Right renal pelvis (tissue), 4 donors: Measurements from ENCODE around the gene CPLX1. TPM values are rescaled to one million over a fixed set of nuclear protein-coding genes. Genes with fewer than 3 reads are reported as not detected.

Experiments
- DNase-seq, 4 donors: peaks; one replicate each; pipeline ENCODE4 v3.0.0-alpha.2; 2013; ENCODE audit warnings: low read depth in 4 of 4, low spot score in 3 of 4, missing footprints in 1 of 4
- polyA plus RNA-seq, 4 donors: library from polyadenylated mRNA; unstranded; fragments of 120-200 nt; gene quantifications; one replicate each; pipeline ENCODE4 v1.2.1, GENCODE V29; 2013; ENCODE audit not compliant: insufficient read length in 4 of 4

The CPLX1 gene
- polyA plus RNA-seq = 1 to 10 TPM; 1.4 to 3.3 (median 1.9) TPM

DNA sequence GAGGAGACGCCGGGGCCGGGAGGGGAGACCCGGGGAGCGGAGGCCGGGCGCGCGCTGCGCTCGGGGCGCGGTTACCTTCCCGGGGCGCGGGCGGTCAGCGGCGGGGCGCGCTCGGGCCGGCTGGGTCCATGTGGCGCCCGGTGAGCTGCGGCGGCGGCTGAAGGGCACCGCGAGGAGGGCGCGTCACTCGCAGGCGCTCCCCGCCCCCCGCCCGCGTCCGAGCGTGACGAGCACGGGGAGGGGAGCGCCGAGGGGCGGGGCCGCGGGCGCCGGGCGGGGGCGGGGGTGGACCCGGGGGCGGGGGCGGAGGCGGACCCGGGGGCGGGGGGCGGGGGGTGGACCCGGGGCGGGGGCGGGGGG lies at the start of gene CPLX1:
CPLX1 (minus strand) TSS at position 159 of the 360 bp plus-strand sequence. CDS start 1,607 bp downstream, outside the sequence.
- DNase-seq = no peak

DNA sequence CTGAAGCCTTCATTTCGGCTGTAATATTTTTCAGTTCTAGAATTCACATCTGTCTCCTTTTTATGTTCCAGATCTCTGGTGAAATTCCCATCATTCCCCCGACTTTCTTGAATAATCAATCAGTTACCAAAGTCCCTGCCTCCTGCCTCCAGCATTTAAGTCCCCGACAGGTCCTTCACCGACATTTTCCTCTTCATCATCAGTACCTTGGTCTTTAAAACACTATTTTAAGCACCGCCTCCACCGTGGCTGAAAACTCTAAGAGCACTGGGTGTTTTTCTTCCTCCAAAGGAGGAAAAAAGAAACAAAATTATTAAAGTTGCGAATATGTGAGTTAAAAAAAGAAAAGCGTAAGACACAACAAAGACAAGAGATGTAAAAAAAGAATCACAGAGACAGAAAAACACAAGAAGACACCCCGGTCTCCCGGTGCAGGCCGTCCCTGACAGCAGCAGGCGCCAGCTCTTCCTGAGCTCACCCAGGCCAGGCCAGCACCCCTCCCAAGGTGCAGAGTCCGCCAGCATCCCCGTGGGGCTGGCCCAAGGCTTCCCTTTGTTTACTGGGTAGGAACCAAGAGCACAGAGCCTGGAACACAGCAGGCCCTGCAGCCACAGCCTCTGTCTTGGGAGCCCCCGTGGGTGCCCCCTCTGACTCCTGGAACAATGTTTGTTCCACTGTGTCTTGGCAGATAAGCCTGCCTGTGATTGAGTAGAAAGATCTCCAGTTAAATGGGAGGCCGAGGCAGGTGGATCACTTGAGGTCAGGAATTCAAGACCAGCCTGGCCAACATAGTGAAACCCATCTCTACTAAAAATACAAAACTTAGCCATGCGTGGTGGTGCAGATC lies 49.3 kb upstream of the CPLX1 start:
- DNase-seq = no peak

DNA sequence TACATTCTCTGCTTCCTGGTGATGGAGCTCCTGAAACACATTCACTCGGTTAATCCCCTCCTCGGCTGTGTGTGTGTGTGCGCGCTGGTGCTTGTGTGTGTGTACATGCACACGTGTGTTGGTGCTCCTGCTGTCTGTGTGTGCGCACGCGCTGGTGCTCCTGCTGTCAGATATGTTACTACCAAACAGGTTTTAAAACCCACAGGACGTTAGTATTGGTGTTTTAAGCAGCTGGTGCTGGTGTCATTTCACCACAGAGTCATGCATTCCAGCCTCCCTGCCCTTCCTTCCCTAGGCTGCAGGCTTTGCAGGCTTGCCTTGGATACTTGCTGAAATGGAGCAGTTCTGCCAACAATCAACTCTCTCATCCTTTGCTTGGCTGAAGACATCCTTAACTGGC lies 48.1 kb upstream of the CPLX1 start:
- DNase-seq = no peak

DNA sequence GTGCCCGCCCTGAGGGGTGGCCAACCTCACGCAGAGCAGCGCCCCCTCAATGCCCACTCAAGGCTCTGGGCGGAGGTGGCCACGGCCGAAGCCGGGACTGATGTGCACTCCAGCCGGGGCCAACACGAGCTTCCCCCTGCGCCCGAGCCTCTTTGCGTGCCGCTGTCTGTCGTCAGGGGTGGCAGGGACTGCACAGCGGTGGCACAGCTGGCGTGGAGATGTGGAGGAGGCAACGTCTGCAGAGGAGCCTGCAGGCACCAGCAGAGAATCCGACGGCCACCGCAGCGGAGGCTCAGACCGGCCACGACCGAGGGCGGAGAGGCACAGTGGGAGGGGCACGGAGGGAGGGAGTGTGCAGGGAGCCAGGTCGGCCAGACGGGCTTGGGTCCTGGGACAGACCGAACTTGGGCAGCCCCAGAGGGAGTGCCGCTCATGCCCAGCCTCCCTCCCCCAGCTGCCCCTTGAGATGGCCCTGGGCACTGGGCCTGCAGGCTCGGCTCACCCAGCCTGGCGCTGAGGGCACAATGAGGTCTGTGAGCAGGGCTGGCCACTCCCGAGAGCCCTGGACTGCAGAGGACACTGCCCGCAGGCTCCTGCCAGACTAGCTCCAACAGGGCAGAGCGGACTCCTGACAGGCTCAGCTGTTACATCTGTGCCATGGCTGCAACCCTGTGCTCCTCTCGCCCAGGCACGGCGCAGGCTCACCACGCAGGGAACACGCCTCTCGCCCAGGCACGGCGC lies 46.5 kb upstream of the CPLX1 start:
- no peak for DNase-seq

DNA sequence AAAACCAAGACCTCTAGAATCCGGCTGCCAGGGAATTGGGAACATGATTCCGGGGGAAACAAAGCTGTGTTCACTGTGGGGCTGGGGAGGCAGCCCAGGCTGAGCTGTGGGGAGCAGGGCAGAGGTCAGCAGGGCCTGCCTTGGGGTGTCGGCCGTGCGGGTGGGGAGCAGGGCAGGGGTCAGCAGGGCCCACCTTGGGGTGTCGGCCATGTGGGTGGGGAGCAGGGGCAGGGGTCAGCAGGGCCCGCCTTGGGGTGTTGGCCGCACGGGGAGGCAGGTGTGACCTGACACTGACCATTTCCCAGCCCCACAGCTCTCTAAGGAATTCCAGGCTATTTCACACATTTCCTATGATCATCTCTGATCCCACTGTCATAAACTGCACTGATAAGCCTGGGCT lies 45.6 kb upstream of the CPLX1 start:
- no peak for DNase-seq

DNA sequence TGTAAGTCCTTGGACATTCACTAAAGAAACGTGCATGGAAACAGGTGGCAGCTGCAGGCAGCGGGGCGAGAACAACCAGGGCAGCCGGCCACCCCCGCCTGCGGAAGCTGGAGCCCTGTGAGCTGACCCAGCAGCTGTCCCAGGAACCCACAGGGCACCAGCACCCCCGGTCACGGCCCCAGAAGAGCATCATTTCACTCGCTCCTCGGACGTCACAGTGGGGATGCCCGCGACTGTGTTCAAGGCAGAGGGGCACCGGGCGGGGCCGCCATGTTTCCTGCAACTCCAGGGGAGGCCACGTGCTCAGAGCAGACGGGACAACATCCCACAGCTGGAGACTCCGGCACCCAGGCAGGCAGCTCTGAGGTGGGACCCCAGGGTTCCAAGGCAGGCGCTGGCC lies 45.0 kb upstream of the CPLX1 start:
- no peak for DNase-seq

DNA sequence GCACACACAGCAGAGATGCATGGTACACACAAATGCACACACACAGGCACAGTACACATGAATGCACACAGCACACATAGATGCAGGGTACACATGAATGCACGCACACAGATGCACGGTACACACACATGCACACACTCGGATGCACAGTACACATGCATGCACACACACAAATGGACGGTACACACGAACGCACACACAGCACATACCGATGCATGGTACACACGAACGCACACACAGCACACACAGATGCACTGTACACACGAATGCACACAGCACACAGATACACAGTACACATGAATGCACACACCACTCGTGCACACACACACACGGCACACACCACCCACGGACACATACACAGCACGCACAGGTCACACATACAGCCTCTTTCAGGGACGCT lies 43.8 kb upstream of the CPLX1 start:
- no peak for DNase-seq

DNA sequence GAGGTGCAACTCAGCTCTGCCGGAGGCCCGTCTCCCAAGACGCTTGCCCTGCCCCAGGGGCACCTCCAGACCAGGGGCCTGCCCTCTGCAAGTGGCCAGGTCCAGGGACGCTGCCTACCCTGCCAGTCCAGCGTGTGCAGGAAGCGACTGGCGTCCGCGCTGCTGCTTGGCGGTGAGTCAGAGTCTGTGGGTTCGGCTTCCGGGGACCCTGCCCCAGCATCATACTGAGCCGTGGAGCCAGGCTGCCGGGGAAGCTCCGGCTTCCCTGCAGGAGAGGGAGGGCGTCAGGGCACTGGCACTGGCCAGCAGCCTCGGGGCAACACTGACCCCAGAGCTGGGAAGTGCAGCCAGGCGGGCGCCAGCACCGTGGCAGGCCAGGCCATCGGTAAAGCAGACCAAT lies 42.5 kb upstream of the CPLX1 start:
- no peak for DNase-seq

DNA sequence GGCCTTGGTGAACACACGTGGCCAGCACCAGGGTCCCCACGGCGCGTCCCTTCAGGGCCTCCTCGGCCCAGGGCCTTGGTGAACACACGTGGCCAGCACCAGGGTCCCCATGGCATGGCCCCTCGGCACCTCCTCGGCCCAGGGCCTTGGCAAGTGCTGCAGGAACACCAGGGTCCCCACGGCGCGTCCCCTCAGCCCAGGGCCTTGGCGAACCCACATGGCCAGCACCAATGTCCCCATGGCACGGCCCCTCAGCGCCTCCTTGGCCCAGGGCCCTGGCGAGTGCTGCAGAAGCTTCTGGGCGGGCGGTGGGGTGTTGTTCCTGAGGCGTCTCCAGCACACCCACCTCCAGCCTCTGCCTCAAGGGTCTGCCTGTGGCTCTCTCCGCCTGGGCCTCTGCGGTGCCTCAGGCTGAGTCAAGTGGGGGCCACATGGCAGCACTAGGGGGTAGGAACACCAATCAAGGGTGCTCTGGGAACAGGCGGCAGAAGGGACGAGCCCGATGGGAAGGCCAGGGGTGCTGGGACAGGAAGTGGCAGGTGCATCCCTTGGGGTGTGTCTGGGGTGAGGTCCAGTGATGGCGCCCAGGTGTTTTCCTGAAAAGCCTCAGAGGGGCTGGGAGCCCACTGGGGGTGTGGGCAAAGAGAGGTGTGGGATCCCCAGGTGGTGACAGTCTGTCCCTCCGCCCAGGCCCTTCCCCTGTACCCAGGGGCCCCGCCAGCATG lies 41.8 kb upstream of the CPLX1 start:
- no peak for DNase-seq

DNA sequence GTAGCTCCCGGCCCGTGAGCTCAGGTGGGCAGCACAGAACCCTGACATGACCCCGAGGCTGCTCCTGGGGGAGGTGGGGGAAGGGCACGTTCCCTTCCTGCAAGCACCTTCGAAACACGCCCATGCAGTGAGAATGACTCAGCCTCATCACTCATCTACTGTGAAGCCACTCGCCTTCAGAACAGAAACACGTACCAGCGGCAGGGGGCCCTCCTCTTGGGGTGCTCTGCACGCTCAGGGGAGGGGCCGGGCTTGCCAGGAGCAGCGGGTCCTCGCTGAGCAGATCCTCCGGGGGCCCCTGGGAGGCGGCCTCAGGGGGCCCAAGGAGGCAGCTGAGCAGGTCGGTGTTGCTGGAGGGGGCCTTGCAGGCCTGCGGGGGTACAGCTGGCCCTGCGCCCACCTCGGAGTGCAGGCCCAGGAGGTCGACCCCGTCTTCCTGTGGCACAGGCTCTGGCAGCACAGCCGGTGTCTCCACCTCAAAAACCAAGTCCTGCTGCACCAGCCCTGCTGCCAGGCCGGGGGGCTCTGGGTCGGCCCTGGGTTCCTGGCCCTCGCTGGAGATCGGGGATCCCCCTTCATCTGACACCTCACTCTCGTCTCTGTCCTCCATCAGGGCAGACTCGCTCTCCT lies 40.9 kb upstream of the CPLX1 start:
- no peak for DNase-seq

DNA sequence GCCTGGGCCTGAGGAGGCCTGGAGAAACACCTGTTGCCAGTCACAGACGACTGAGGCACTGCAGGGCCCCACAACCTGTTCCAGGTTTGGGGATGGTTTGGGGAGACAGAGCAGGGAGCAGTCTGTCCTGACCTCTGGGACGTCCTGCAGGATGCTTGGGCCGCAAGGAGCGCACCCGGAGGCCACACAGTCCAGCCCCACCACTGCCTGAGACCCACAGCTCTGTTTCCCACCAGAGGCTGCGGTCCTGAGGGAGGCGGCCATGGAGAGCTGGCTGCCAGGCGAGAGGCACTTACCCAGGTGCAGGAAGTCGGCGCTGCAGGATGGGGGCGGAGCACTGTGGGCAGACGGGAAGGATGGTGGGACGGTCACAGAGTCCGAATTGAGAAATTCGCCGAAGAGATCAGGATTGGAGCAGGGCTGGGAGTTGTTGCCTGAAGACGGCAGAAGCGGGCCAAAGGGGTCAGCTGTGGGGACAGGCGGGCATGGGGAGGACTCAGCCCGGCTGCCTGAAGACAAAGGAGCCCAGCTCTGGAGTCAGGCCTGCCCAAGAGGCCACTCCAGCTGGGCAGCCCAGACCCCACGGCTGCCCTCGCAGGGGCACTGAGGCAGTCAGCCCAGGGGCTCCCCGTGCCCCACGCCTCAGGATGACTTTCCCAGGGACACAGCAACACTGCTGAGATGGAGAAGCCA lies 40.3 kb upstream of the CPLX1 start:
- no peak for DNase-seq

DNA sequence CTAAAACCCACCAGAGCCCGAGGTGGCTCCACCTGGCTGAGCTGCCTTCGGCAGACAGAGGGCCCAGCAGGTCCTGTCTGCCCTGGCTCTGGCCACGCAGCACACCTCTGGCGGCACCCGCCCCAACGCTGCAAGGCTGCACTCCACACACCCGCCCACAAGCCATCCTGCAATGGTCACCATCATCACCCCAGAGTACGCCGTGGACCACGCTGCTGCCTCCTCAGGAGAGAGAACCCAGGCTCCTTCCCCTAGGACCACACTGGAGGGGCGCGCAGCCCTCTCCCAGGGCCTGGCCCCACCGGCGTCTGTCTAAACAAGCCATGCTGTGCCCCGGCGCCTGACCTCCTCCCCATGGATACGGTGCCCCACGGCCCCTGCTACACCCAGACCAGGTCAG lies 39.6 kb upstream of the CPLX1 start:
- DNase-seq = no peak

DNA sequence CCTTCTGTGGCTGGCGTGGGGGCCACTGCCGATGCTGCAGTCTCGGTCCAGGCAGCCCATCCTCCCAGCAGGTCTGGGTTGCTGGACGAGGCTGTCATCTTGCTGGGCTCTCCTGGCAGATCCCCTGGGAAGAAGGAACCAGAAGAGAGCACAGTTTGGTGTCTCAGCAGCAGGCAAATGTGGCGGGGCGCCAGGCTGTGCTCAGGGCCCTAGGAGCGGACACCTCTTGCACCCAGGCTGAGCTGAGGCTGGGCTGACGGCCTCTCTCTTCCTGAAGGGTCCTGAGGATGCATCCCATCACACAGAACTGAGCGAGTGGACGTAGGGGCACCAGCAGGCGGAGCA lies 39.2 kb upstream of the CPLX1 start:
- DNase-seq = no peak

DNA sequence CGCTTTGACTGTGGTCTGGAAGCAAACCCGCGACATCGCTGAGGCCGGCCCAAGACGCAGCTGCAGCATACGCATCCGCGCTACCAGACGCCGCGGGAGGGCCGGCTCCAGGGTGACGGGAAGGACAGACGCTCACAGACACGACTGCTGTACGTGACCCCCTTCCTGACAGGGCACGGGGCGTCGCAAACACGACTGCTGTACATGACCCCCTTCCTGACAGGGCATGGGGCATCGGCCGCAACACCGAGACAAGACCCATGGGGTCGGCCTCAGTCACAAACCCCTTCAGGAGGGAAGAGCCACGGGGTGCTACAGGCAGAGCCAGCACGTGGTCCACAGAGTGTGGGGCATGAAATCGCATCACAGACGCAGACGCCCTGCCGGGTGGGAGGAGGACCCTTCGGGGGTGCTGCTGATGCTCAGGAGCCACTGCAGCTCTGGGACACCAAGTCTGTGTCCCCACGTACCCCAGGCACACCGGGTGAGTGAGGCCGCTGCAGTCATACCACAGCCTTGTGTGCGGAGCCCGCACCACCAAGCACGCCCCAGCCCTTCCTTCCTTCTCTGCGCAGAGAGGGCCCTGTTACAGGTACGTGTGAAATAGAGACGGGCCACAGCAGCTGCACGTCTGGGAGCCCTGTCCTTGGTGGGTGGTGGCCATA lies 38.7 kb upstream of the CPLX1 start:
- DNase-seq = no peak

DNA sequence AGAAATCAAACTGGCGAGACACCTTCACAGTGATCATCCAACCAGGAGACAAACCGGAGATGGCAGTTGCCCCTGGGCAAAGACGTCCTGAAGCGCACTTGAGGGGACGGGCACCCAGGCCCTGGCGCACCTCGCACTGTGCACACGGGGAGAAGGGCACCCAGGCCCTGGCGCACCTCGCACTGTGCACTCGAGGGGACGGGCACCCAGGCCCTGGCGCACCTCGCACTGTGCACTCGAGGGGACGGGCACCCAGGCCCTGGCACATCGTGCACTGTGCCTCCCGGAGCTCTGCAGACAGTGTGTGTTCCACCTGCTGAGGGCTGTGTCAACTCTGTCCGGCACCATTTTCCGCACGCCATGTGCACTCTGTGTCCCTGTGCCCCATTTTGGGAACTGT lies 34.6 kb upstream of the CPLX1 start:
- DNase-seq = no peak

DNA sequence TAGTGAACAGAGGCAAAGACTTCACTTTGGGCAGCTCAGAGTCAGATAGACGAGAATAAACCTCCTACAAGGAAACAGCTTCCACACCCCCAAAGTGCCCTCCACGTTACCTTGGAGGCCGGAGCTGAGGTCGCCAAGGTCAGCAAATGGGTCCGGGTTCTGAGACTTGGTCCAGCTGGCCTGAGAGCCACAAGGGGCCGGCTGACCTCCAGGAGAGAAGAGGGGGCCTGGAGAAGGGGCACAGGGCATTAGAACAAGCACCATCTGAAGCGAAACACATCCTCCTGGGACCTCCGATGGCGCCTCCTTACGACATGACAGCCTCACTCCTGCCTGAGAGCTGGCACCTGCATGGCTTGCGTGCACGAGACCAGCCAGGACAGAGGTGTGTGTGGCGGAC lies 33.6 kb upstream of the CPLX1 start:
- DNase-seq = no peak

DNA sequence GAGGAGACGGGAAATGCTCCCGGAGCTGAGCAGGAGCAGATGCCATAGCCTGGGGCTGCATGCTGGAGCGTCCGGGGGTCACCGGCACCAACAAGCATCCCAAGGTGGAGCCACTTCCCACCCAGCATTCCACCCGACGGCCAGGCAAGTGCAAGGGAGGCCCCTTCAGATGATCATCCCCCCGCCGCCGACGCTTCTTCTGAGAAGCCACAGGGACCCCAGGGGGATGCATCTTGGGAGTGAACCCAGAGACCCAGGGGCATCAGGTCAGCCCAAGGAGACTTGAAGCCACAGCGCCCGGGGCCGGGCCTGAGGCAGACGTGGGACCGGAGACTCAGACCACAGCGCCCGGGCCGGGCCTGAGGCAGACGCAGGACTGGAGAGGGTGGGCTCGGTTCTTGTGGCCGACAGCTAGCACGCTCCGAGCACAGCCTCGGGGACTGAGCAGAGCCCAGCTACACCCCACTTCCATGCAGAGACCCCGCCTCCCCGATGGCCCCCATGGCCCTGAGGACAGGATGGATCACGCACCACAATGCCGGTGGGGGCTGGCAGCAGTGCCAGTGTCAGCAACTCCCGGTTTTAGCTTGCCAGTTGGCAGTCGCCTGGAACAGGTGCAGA lies 33.0 kb upstream of the CPLX1 start:
- DNase-seq = no peak

DNA sequence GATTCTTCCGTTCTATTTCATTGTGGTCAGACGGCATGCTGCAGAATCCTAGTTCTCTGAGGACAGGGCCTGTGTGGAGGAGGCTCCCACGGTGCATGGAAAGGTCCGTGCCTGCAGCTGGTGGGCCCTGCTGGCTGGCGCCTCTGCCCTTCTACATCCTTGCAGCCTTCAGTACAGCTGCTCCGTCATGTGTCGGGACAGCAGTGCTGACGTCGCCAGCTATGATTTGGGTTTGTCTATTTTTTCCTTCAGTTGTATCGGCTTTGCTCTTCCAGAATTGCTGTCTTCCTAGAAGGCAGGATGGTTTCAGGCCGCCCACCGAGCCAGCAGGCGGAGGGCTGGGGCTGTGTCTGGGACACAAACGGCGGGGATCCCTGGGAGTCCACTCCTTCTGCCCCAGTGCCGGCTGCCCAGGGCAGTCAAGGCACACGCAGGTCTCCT lies 32.1 kb upstream of the CPLX1 start:
- DNase-seq = no peak

DNA sequence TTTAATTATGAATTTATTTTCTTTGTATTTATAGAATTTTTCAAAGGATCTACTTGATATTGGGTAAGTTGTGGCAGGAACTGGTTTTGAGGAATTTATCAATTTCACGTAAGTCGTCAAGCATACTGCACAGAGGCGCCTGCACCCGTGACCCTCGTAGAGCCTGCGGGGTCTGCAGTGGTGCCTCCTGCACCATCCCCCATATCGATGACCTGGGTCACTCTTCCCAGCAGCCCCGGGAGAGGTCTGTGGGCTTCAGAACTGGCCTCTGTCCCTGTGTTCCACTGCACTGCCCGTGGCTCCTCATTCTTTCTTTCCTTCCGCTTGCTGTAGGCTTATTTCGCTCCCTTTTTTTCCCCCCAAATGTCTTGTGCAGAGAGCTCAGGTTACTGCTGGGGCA lies 31.5 kb upstream of the CPLX1 start:
- no peak for DNase-seq
